Endothelial cell of umbilical vein (primary cell): Measurements from ENCODE around the gene OGFOD2.

ENCODE experiments used
- CTCF ChIP-seq, 2 donors: IDR thresholded peaks; 1 replicate in 1 of 2; 2 replicates in 1 of 2; pipeline ENCODE4 v1.5.1; 2011; ENCODE audit warnings: low read length in 2 of 2, mild to moderate bottlenecking in 2 of 2, moderate library complexity in 2 of 2, control low read depth in 1 of 2, inconsistent platforms in 1 of 2, low read depth in 1 of 2; ENCODE audit not compliant: insufficient read depth in 1 of 2; ENCODE audit errors: extremely low read depth in 1 of 2
- EZH2 ChIP-seq: IDR thresholded peaks from 2 replicates; pipeline ENCODE4 v1.6.1; 2012; ENCODE audit warnings: borderline replicate concordance, low read depth, mild to moderate bottlenecking, moderate library complexity, low read length, inconsistent platforms; ENCODE audit not compliant: severe bottlenecking
- GATA2 ChIP-seq: IDR thresholded peaks from 2 replicates; pipeline ENCODE4 v1.7.0; 2011; ENCODE audit warnings: low read depth, mild to moderate bottlenecking, moderate library complexity, mixed read lengths, low read length; ENCODE audit not compliant: insufficient read length, insufficient read depth
- JUN ChIP-seq: IDR thresholded peaks from 2 replicates; pipeline ENCODE4 v1.6.1; 2011; ENCODE audit warnings: borderline replicate concordance, low read depth; ENCODE audit not compliant: insufficient read length, insufficient read depth
- POLR2A ChIP-seq: IDR thresholded peaks from 2 replicates; pipeline ENCODE4 v1.6.1; 2012; ENCODE audit warnings: low read depth, mild to moderate bottlenecking, control low read depth, low read length

GRCh38 chr12:122960193-122960569 is 14.9 kb upstream of the OGFOD2 start:
- TF ChIP-seq CTCF (IDR thresholded peaks at IDR 0.05; ENCODE audit: extremely low read depth in 1 of 2, insufficient read depth in 1 of 2, low read depth in 1 of 2, low read length in 2 of 2) (no peak), POLR2A (no peak), JUN (no peak), GATA2 (no peak), EZH2 (no peak)
